Measurements from ENCODE around the gene EPHB1. TPM values are rescaled to one million over a fixed set of nuclear protein-coding genes. Genes with fewer than 3 reads are reported as not detected.
A peak's percentile ranks its signal among the peaks of the same experiment; 100 is the strongest.

The EPHB1 gene
- total RNA-seq, 4 donors from 2014 or later = 2.3 to 5.6 (median 4.6) TPM

GRCh38 chr3:135272026-135272669 lies 477.1 kb downstream of the EPHB1 start:
- no peak overlapping the region for H3K27ac ChIP-seq
- H3K36me3 ChIP-seq = no peaks in the 10 kb centered on the region
- no peak overlapping the region for H3K4me3 ChIP-seq (replicated peaks in 1 of 3)
- H3K27me3 ChIP-seq = no peaks in the 10 kb centered on the region
- intact Hi-C loops (cut with DNase I) = no loop called here
- peaks cover under 1 to 3% of the 10 kb centered on the region in 2 donors for H3K4me1 ChIP-seq
- H3K9me3 ChIP-seq = no peaks in the 10 kb centered on the region
- peak; percentile 54 to 77 for DNase-seq
- WGBS, 2 donors = 30 to 44% methylated on average over 7 of the region's 7 CpGs
- peak in 2 of 6 experiments; percentile 9 to 42 for TF ChIP-seq CTCF (IDR thresholded peaks at IDR 0.05)
- no peak for TF ChIP-seq POLR2A (IDR thresholded peaks at IDR 0.05)

- no peak for TF ChIP-seq POLR2A (IDR thresholded peaks at IDR 0.05)
- no peak for TF ChIP-seq CTCF (IDR thresholded peaks at IDR 0.05)
- Histone ChIP-seq H3K36me3 (no peaks in the 10 kb centered on the region), H3K4me1 (no peaks in the 10 kb centered on the region), H3K27me3 (no peaks in the 10 kb centered on the region), H3K4me3 (replicated peaks in 1 of 3) (no peak overlapping the region), H3K27ac (no peak overlapping the region), H3K9me3 (no peaks in the 10 kb centered on the region)
- intact Hi-C loops (cut with DNase I) = no loop called here
- 84 to 91% methylated on average over 1 of the region's 1 CpG for WGBS, 2 donors
- DNase-seq = no peak
Measured at GRCh38 chr3:135292162-135292561, 497.1 kb downstream of the EPHB1 start.

- WGBS, 2 donors = 92 to 95% methylated on average over 2 of the region's 2 CpGs
- intact Hi-C loops (cut with DNase I) = no loop called here
Measured at GRCh38 chr3:135301670-135302069, 506.6 kb downstream of the EPHB1 start.

GRCh38 chr3:135304378-135304777 lies 509.3 kb downstream of the EPHB1 start:
- no peak overlapping the region for H3K27ac ChIP-seq
- no peaks in the 10 kb centered on the region for H3K9me3 ChIP-seq
- no peak for DNase-seq
- peaks cover 0 to 3% of the 10 kb centered on the region in 2 donors for H3K4me1 ChIP-seq
- intact Hi-C loops (cut with DNase I) = no loop called here
- TF ChIP-seq CTCF (IDR thresholded peaks at IDR 0.05) (no peak), POLR2A (IDR thresholded peaks at IDR 0.05) (no peak)
- H3K27me3 ChIP-seq = no peaks in the 10 kb centered on the region
- H3K4me3 ChIP-seq (replicated peaks in 1 of 3) = no peak overlapping the region
- no peaks in the 10 kb centered on the region for H3K36me3 ChIP-seq
- 60 to 63% methylated on average over 1 of the region's 1 CpG for WGBS, 2 donors

More at GRCh38 chr3:135301670-135302069, 506.6 kb downstream of the EPHB1 start:
- Histone ChIP-seq H3K9me3 (no peaks in the 10 kb centered on the region), H3K36me3 (no peaks in the 10 kb centered on the region), H3K27me3 (no peaks in the 10 kb centered on the region), H3K4me3 (replicated peaks in 1 of 3) (no peak overlapping the region), H3K4me1 (no peaks in the 10 kb centered on the region), H3K27ac (no peak overlapping the region)
- no peak for DNase-seq
- no peak for TF ChIP-seq POLR2A (IDR thresholded peaks at IDR 0.05)
- no peak for TF ChIP-seq CTCF (IDR thresholded peaks at IDR 0.05)

Small RNAs within 50 kb of the gene (small RNA-seq; reads per million reads assigned to genes)
- 12.9 reads per million, percentile 93 among the genes with 10 or more reads in this experiment for gene RNA5SP141
- gene RNU6-1174P = not detected

Other genes with a start within 250 kb of the EPHB1 start
- 10 to 100 TPM in 1 of 4 donors, 1 to 10 TPM in 3; 3.2 to 10.2 (median 7.2) TPM for gene KY, start 144.2 kb upstream of the EPHB1 start, total RNA-seq

All from thyroid gland (tissue), 4 donors.